Urothelium cell line (cell line): ENCODE data around the gene GPRC5C.

Experiments used
- DNase-seq: peaks from one replicate; pipeline ENCODE4 v3.0.0; 2011; ENCODE audit warnings: low spot score, mixed read lengths
- FAIRE-seq: peaks from 2 replicates; lab custom pipeline; 2011; peaks lifted over from hg19 to GRCh38; lab: Jason Lieb, UNC

The GPRC5C gene

GRCh38 chr17:74432766-74433391 lies 991 bp downstream of the GPRC5C start:
- no peak for FAIRE-seq
- DNase-seq: no peak

GRCh38 chr17:74433421-74434121 lies 1.7 kb downstream of the GPRC5C start:
- no peak for FAIRE-seq
- DNase-seq: no peak

GRCh38 chr17:74435775-74436359 lies 4.0 kb downstream of the GPRC5C start:
- no peak for FAIRE-seq

GRCh38 chr17:74437702-74438101 lies 5.8 kb downstream of the GPRC5C start:
- no peak for DNase-seq
- FAIRE-seq: no peak

More at GRCh38 chr17:74435775-74436359, 4.0 kb downstream of the GPRC5C start:
- DNase-seq: no peak

GRCh38 chr17:74439691-74440567 lies 8.0 kb downstream of the GPRC5C start:
- FAIRE-seq: no peak
- DNase-seq: no peak

- no peak for FAIRE-seq
- no peak for DNase-seq
Measured at GRCh38 chr17:74441537-74441936, 9.6 kb downstream of the GPRC5C start.

GRCh38 chr17:74442291-74442669 lies 10.4 kb downstream of the GPRC5C start:
- FAIRE-seq: no peak
- DNase-seq: no peak

- FAIRE-seq (no peak), DNase-seq (no peak)
Measured at GRCh38 chr17:74442670-74443515, 11.0 kb downstream of the GPRC5C start.

GRCh38 chr17:74443516-74444296 lies 11.8 kb downstream of the GPRC5C start:
- FAIRE-seq (peak; percentile 42), DNase-seq (no peak)

GRCh38 chr17:74444406-74444805 lies 12.5 kb downstream of the GPRC5C start:
- no peak for FAIRE-seq
- DNase-seq: no peak

- no peak for DNase-seq
- no peak for FAIRE-seq
Measured at GRCh38 chr17:74445158-74445557, 13.3 kb downstream of the GPRC5C start.

GRCh38 chr17:74446551-74447500 lies 14.9 kb downstream of the GPRC5C start:
- no peak for FAIRE-seq
- DNase-seq: no peak

GRCh38 chr17:74447628-74448159 lies 15.8 kb downstream of the GPRC5C start:
- FAIRE-seq: no peak
- no peak for DNase-seq

- FAIRE-seq: no peak
- DNase-seq: no peak
Measured at GRCh38 chr17:74448756-74449155, 16.9 kb downstream of the GPRC5C start.

GRCh38 chr17:74449306-74449705 lies 17.4 kb downstream of the GPRC5C start:
- FAIRE-seq: no peak

GRCh38 chr17:74449773-74450172 lies 17.9 kb downstream of the GPRC5C start:
- DNase-seq (no peak), FAIRE-seq (no peak)

More at GRCh38 chr17:74449306-74449705, 17.4 kb downstream of the GPRC5C start:
- DNase-seq: no peak

GRCh38 chr17:74450231-74450630 lies 18.3 kb downstream of the GPRC5C start:
- no peak for DNase-seq
- peak; percentile 79 for FAIRE-seq

- FAIRE-seq (peak; percentile 40), DNase-seq (no peak)
Measured at GRCh38 chr17:74450925-74451403, 19.1 kb downstream of the GPRC5C start.
